H1 (cell line): Measurements from ENCODE around the gene MFNG. TPM values are rescaled to one million over a fixed set of nuclear protein-coding genes. Genes with fewer than 3 reads are reported as not detected.

Experiments used
- CTCF ChIA-PET: fragments of 300-600 bp; sonication (Branson Sonifier 250); formaldehyde crosslinking; loops from one replicate; lab custom pipeline; 2021; ENCODE audit not compliant: partially characterized antibody; lab: Charles Lee
- POLR2A ChIA-PET: fragments of 300-600 bp; sonication (Branson Sonifier 250); formaldehyde crosslinking; loops from one replicate; lab custom pipeline; 2021; ENCODE audit warnings: inconsistent platforms; ENCODE audit not compliant: partially characterized antibody; lab: Charles Lee
- DNase-seq, 2 experiments: peaks; one replicate each; pipeline versions ENCODE4 v3.0.0 to v3.0.0-alpha.2; 2010 to 2022; ENCODE audit warnings: low spot score in 2 of 2, low read depth in 1 of 2, mixed read lengths in 1 of 2
- FAIRE-seq: peaks from 2 replicates; lab custom pipeline; 2011; peaks lifted over from hg19 to GRCh38; lab: Jason Lieb, UNC
- H2AFZ ChIP-seq: 2 replicates; pipeline ENCODE4 v1.8.1; 2012; ENCODE audit warnings: low read length, inconsistent platforms
- H2AK5ac ChIP-seq: 2 replicates; pipeline ENCODE4 v1.6.1; 2013; ENCODE audit warnings: low read depth, low read length
- H2BK120ac ChIP-seq: replicated peaks from 2 replicates; pipeline ENCODE3; 2013; ENCODE audit warnings: low read depth, low read length, inconsistent platforms
- H2BK12ac ChIP-seq: 2 replicates; pipeline ENCODE4 v1.6.1; 2013; ENCODE audit warnings: low read depth, low read length
- H2BK15ac ChIP-seq: 2 replicates; pipeline ENCODE4 v1.6.1; 2013; ENCODE audit warnings: low read length
- H2BK20ac ChIP-seq: 2 replicates; pipeline ENCODE4 v1.6.1; 2013; ENCODE audit warnings: low read length
- H2BK5ac ChIP-seq: 2 replicates; pipeline ENCODE4 v1.6.1; 2013; ENCODE audit warnings: low read depth, low read length
- H3K14ac ChIP-seq: 2 replicates; pipeline ENCODE4 v1.6.1; 2013; ENCODE audit warnings: inconsistent platforms; ENCODE audit not compliant: insufficient read length
- H3K18ac ChIP-seq: 2 replicates; pipeline ENCODE4 v1.6.1; 2013; ENCODE audit warnings: low read length; ENCODE audit errors: extremely low read depth
- H3K23ac ChIP-seq: 2 replicates; pipeline ENCODE4 v1.6.1; 2013; ENCODE audit warnings: inconsistent platforms; ENCODE audit not compliant: insufficient read length
- H3K23me2 ChIP-seq: 2 replicates; pipeline ENCODE4 v1.6.1; 2013; ENCODE audit warnings: low read depth, low read length
- H3K27ac ChIP-seq: 2 replicates; pipeline ENCODE4 v1.6.1; 2011; ENCODE audit warnings: low read depth, low read length, inconsistent platforms
- H3K27me3 ChIP-seq, 4 experiments: replicated peaks in 1 of 4; 1 replicate in 1 of 4; 2 replicates in 3 of 4; pipeline versions ENCODE4 v1.6.1 to v1.8.1; 2011 to 2013; ENCODE audit warnings: low read length in 3 of 4, mild to moderate bottlenecking in 3 of 4, inconsistent platforms in 2 of 4, mixed read lengths in 2 of 4, moderate library complexity in 1 of 4; ENCODE audit not compliant: control insufficient read depth in 3 of 4, insufficient read depth in 3 of 4; ENCODE audit errors: extremely low read depth in 1 of 4
- H3K36me3 ChIP-seq, 4 experiments: 2 replicates each; pipeline versions ENCODE4 v1.6.1 to v1.8.1; 2011 to 2013; ENCODE audit warnings: mild to moderate bottlenecking in 4 of 4, low read length in 3 of 4, moderate library complexity in 2 of 4, control low read depth in 1 of 4, inconsistent platforms in 1 of 4; ENCODE audit not compliant: insufficient read depth in 4 of 4, control insufficient read depth in 2 of 4
- H3K4ac ChIP-seq: replicated peaks from 2 replicates; pipeline ENCODE3; 2013; ENCODE audit warnings: low read length, low read depth, mixed read lengths, inconsistent platforms; ENCODE audit not compliant: insufficient read length
- H3K4me1 ChIP-seq, 4 experiments: replicated peaks in 1 of 4; 1 replicate in 1 of 4; 2 replicates in 3 of 4; pipeline versions ENCODE4 v1.6.1 to v1.8.1; 2011 to 2013; ENCODE audit warnings: low read length in 3 of 4, inconsistent platforms in 2 of 4, mixed read lengths in 1 of 4; ENCODE audit not compliant: insufficient read depth in 4 of 4, control insufficient read depth in 3 of 4
- H3K4me2 ChIP-seq, 2 experiments: 2 replicates each; pipeline versions ENCODE4 v1.6.1 to v1.8.1; 2011 to 2013; ENCODE audit warnings: low read depth in 2 of 2, low read length in 2 of 2, control low read depth in 1 of 2, inconsistent platforms in 1 of 2, mild to moderate bottlenecking in 1 of 2; ENCODE audit not compliant: insufficient read depth in 1 of 2
- H3K4me3 ChIP-seq, 4 experiments: fragments of 200-600, 300-600 bp in 1 of 4; sonication (generic), shearing (Covaris generic), sonication (Bioruptor Twin) in 1 of 4; 2 replicates each; pipeline versions ENCODE4 v1.5.1 to v1.8.1; 2011 to 2016; ENCODE audit warnings: low read length in 4 of 4, low read depth in 3 of 4, control low read depth in 2 of 4, inconsistent platforms in 2 of 4, mild to moderate bottlenecking in 2 of 4, mixed read lengths in 1 of 4, moderate library complexity in 1 of 4; ENCODE audit not compliant: insufficient read depth in 2 of 4; ENCODE audit errors: extremely low read depth in 1 of 4
- H3K56ac ChIP-seq: replicated peaks from 2 replicates; pipeline ENCODE3; 2013; ENCODE audit warnings: low read depth, mild to moderate bottlenecking, mixed read lengths, low read length, inconsistent platforms; ENCODE audit not compliant: insufficient read length
- H3K79me1 ChIP-seq: 2 replicates; pipeline ENCODE4 v1.6.1; 2013; ENCODE audit warnings: low read depth, low read length, control low read depth
- H3K79me2 ChIP-seq, 2 experiments: 2 replicates each; pipeline versions ENCODE4 v1.6.1 to v1.8.1; 2012 to 2013; ENCODE audit warnings: low read length in 2 of 2, mild to moderate bottlenecking in 2 of 2, inconsistent platforms in 1 of 2; ENCODE audit not compliant: insufficient read depth in 2 of 2, control insufficient read depth in 1 of 2
- H3K9ac ChIP-seq, 4 experiments: replicated peaks in 1 of 4; 1 replicate in 1 of 4; 2 replicates in 3 of 4; pipeline versions ENCODE4 v1.6.1 to v1.8.1; 2011 to 2013; ENCODE audit warnings: low read depth in 3 of 4, low read length in 3 of 4, control low read depth in 2 of 4, mild to moderate bottlenecking in 2 of 4, moderate library complexity in 2 of 4, inconsistent platforms in 1 of 4; ENCODE audit errors: extremely low read depth in 1 of 4
- H3K9me3 ChIP-seq, 2 experiments: 2 replicates each; pipeline versions ENCODE4 v1.6.1 to v1.8.1; 2012 to 2013; ENCODE audit warnings: mild to moderate bottlenecking in 2 of 2, moderate library complexity in 2 of 2, control low read depth in 1 of 2, inconsistent platforms in 1 of 2, low read depth in 1 of 2, low read length in 1 of 2, mixed read lengths in 1 of 2; ENCODE audit not compliant: insufficient read depth in 2 of 2
- H4K20me1 ChIP-seq, 2 experiments: replicated peaks in 1 of 2; 2 replicates each; pipeline versions ENCODE3 to v1.8.1; 2011 to 2013; ENCODE audit warnings: inconsistent platforms in 2 of 2, low read length in 2 of 2, mild to moderate bottlenecking in 1 of 2; ENCODE audit not compliant: insufficient read depth in 2 of 2, control insufficient read depth in 1 of 2
- H4K5ac ChIP-seq: 2 replicates; pipeline ENCODE4 v1.6.1; 2013; ENCODE audit warnings: low read length, low read depth, mixed read lengths, inconsistent platforms; ENCODE audit not compliant: insufficient read length
- H4K8ac ChIP-seq: 2 replicates; pipeline ENCODE4 v1.8.0; 2013; ENCODE audit warnings: mild to moderate bottlenecking, moderate library complexity, low read length, inconsistent platforms; ENCODE audit not compliant: insufficient read depth; ENCODE audit errors: extremely low read depth
- H4K91ac ChIP-seq: replicated peaks from 2 replicates; pipeline ENCODE3; 2013; ENCODE audit warnings: low read length, mixed read lengths, inconsistent platforms; ENCODE audit not compliant: insufficient read length
- KDM5A ChIP-seq: fragments of 200-600 bp; IDR thresholded peaks from 2 replicates; pipeline ENCODE4 v1.7.1; 2012; ENCODE audit warnings: mild to moderate bottlenecking, low read length, inconsistent platforms, mixed read lengths
- SP4 ChIP-seq: IDR thresholded peaks from 2 replicates; pipeline ENCODE4 v1.6.1; 2012; ENCODE audit warnings: low read length, inconsistent platforms
- WGBS, 2 experiments: shearing (Covaris generic) in 1 of 2; methylation state at CpG; one replicate each; pipeline versions ENCODE4 v1.1.6 to v1.1.7; 2013 to 2015; ENCODE audit warnings: low lambda C conversion rate in 2 of 2, mixed read lengths in 2 of 2, inconsistent platforms in 1 of 2, low coverage in 1 of 2, missing lambda C conversion rate in 1 of 2; ENCODE audit not compliant: insufficient replicate concordance in 2 of 2, insufficient coverage in 1 of 2, insufficient read length in 1 of 2; ENCODE audit errors: extremely low coverage in 1 of 2, missing lambda C conversion rate in 1 of 2; 5-methylcytosine and 5-hydroxymethylcytosine counted together
- polyA plus RNA-seq, 7 experiments: library from polyadenylated mRNA; depleted of rRNA in 3 of 7; stranded (reverse) in 5 of 7; unstranded in 2 of 7; fragments of >200 nt in 5 of 7; fragments of 200-250 nt in 2 of 7; gene quantifications; 1 replicate in 5 of 7; 2 replicates in 1 of 7; 4 replicates in 1 of 7; pipeline versions ENCODE4 v1.2.1 to v1.2.3, GENCODE V29; 2011 to 2013; ENCODE audit warnings: missing spikeins in 2 of 7, mixed read lengths in 2 of 7
- total RNA-seq: library from RNA; stranded (reverse); fragmentation: NEBNext Ultra II Directional; extraction: Animal tissue kit (Norgen Biotek cat#: 25700); gene quantifications from 2 replicates; pipeline ENCODE4 v1.2.1, GENCODE V29; 2021
- TF ChIP-seq, protein P1 (sequence below): IDR thresholded peaks from 2 replicates; pipeline ENCODE4 v1.6.1; 2012; ENCODE audit warnings: low read length, inconsistent platforms

The MFNG gene
- total and polyA plus RNA-seq, 2 of the 8 experiments (the other 6 are each of a cell fraction or from before 2014, with no cell fraction given): 1.7 to 5.5 TPM

DNA sequence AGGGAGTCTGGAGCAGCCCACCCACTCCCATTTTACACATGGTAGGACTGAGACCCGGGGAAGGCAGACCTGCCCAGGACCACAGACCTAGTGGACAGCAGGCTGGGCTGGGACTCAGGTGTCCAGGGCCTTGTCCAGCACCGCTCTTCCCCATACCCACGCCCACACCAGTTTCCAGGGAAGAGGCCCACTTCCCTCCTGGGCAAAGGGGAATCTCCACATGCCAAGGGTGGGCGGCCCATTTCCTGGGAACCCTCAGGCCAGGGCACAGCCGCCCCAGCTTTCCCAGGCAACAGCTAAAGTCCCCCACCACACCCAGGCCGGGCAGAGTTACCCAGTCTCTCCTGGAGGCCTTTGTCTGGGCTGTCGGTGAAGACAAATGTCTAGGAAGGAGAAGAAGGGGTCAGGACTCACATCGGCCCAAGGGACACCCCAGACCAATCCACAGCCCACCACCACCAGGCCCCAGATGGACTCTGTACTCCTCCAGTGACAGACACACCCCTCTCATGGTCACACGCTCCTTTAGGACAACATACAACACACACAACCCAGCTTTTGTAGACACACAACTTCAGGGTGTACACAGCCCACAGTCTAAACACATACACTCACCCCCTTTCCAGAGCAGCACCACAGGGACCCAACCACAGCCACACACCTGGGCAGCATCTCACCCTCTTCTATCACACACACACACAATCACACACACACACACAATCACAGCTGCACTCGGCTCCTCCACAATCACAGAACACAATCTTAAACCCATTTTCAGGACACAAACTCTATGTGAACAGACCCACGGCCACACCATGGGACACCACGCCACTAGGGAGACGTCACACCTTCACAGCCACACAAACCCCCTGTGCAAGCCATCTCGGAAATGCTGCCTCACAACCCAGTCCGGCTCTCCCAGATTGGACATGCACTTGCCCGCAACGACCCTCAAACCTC is 5.5 kb downstream of the MFNG start:
- FAIRE-seq (no peak), DNase-seq (no peak)
- H3K36me3 ChIP-seq: no peaks in the 10 kb centered on the region
- H3K27me3 ChIP-seq: peaks cover 0 to 4% (median 0%) of the 10 kb centered on the region in 4 experiments; a peak in 1 of 7 replicates
- H2BK120ac ChIP-seq: no peak overlapping the region
- no peaks in the 10 kb centered on the region for H3K79me1 ChIP-seq
- TF ChIP-seq, protein P1, sequence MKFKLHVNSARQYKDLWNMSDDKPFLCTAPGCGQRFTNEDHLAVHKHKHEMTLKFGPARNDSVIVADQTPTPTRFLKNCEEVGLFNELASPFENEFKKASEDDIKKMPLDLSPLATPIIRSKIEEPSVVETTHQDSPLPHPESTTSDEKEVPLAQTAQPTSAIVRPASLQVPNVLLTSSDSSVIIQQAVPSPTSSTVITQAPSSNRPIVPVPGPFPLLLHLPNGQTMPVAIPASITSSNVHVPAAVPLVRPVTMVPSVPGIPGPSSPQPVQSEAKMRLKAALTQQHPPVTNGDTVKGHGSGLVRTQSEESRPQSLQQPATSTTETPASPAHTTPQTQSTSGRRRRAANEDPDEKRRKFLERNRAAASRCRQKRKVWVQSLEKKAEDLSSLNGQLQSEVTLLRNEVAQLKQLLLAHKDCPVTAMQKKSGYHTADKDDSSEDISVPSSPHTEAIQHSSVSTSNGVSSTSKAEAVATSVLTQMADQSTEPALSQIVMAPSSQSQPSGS: no peak
- TF ChIP-seq SP4: no peak
- TF ChIP-seq KDM5A: no peak
- TF ChIP-seq, all 59 proteins: peak for 0
- no peak overlapping the region for H3K14ac ChIP-seq
- H4K5ac ChIP-seq: no peak overlapping the region
- no peak overlapping the region; the same call in 1 of the 2 replicates for H2BK20ac ChIP-seq
- H3K56ac ChIP-seq: no peak overlapping the region
- H3K23ac ChIP-seq: no peak overlapping the region
- H3K18ac ChIP-seq: no peak overlapping the region; the same call in 1 of the 2 replicates
- H3K4me1 ChIP-seq: peaks cover 0 to 10% (median 3%) of the 10 kb centered on the region in 4 experiments; a peak in 3 of 7 replicates
- CTCF ChIA-PET: interaction anchor here (0.6 to 21.5 kb wide), 6 partner anchors 6 to 184 kb away, joined by 3 to 312 read pairs (median 8); partner anchors contain the start of gene MFNG
- POLR2A ChIA-PET: interaction anchor here (0.6 kb wide), 1 partner anchor 68 kb away, joined by 3 read pairs; no protein-coding TSS in a partner anchor
- H3K4ac ChIP-seq: no peak overlapping the region
- no peaks in the 10 kb centered on the region for H3K79me2 ChIP-seq
- H2AFZ ChIP-seq: no peak overlapping the region
- H4K91ac ChIP-seq: no peak overlapping the region
- H2BK5ac ChIP-seq: 0 out of 2 replicates have a peak overlapping the region, but pooled peaks have one; percentile 16
- WGBS, 2 experiments: 81% methylated on average over 17 of the region's 17 CpGs; no CpG with 5 or more reads in 1 of the 2 experiments
- peak overlapping the region; percentile 72; the same call in 1 of the 2 replicates for H2BK15ac ChIP-seq
- H3K4me2 ChIP-seq: no peak overlapping the region
- H2AK5ac ChIP-seq: 0 out of 2 replicates have a peak overlapping the region, but pooled peaks have one; percentile 24
- no peak overlapping the region for H2BK12ac ChIP-seq
- no peak overlapping the region for H3K9ac ChIP-seq
- H3K27ac ChIP-seq: no peak overlapping the region
- peaks cover 2% of the 10 kb centered on the region; the same call in 1 of the 2 replicates for H3K23me2 ChIP-seq
- no peaks in the 10 kb centered on the region for H3K9me3 ChIP-seq
- no peak overlapping the region for H4K8ac ChIP-seq
- peaks cover 1% of the 10 kb centered on the region in 2 experiments for H4K20me1 ChIP-seq
- H3K4me3 ChIP-seq: no peak overlapping the region
